Erythroblast (primary cell): Measurements from ENCODE around the gene CERS6.

Experiments
- GATA1 ChIP-seq: IDR thresholded peaks from 2 replicates; pipeline ENCODE4 v1.6.1; 2011; ENCODE audit warnings: low read depth, mild to moderate bottlenecking, control low read depth, low read length, moderate library complexity
- POLR2A ChIP-seq: IDR thresholded peaks from 2 replicates; pipeline ENCODE4 v1.6.1; 2011; ENCODE audit warnings: mild to moderate bottlenecking, low read length

- no peak for TF ChIP-seq POLR2A
- no peak for TF ChIP-seq GATA1
Measured at GRCh38 chr2:168510125-168510756, 54.2 kb downstream of the CERS6 start.
